Loucy (cell line): Measurements from ENCODE around the gene SIGLEC14.

Source experiments
- EZH2phosphoT487 ChIP-seq: fragments of 200-600 bp; IDR thresholded peaks from 2 replicates; pipeline ENCODE4 v1.6.1; 2018; ENCODE audit warnings: antibody characterized with exemption, mild to moderate bottlenecking, moderate library complexity, borderline replicate concordance
- TF ChIP-seq, protein P1 (sequence below): fragments of 200-600 bp; sonication (generic); conservative IDR thresholded peaks from 2 replicates; pipeline ENCODE4 v1.5.1; 2014; ENCODE audit warnings: mild to moderate bottlenecking, antibody characterized with exemption, low read length

- TF ChIP-seq, protein P1, sequence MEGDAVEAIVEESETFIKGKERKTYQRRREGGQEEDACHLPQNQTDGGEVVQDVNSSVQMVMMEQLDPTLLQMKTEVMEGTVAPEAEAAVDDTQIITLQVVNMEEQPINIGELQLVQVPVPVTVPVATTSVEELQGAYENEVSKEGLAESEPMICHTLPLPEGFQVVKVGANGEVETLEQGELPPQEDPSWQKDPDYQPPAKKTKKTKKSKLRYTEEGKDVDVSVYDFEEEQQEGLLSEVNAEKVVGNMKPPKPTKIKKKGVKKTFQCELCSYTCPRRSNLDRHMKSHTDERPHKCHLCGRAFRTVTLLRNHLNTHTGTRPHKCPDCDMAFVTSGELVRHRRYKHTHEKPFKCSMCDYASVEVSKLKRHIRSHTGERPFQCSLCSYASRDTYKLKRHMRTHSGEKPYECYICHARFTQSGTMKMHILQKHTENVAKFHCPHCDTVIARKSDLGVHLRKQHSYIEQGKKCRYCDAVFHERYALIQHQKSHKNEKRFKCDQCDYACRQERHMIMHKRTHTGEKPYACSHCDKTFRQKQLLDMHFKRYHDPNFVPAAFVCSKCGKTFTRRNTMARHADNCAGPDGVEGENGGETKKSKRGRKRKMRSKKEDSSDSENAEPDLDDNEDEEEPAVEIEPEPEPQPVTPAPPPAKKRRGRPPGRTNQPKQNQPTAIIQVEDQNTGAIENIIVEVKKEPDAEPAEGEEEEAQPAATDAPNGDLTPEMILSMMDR, result peak; percentile 59
- no peak for TF ChIP-seq EZH2phosphoT487
Measured at GRCh38 chr19:51637362-51637978, 9.2 kb downstream of the SIGLEC14 start.
